ENCODE data around the gene ZNF778. TPM values are rescaled to one million over a fixed set of nuclear protein-coding genes. Genes with fewer than 3 reads are reported as not detected.

The ZNF778 gene
- total and polyA plus RNA-seq, 2 of the 13 experiments (the other 11 are each of a cell fraction or from before 2014, with no cell fraction given): 3.8 to 7.2 TPM

GRCh38 chr16:89197633-89198416 is 19.7 kb upstream of the ZNF778 start (continued):
- TF ChIP-seq POLR2AphosphoS5 (IDR thresholded peaks at IDR 0.05; ENCODE audit: low read depth, low read length): no peak; the same call in 1 of the 2 replicates
- TF ChIP-seq ZNF281 (CRISPR knock-in tag; IDR thresholded peaks at IDR 0.05; ENCODE audit: borderline replicate concordance): peak; percentile 62; the same call in 1 of the 2 replicates
- TF ChIP-seq ZNF232 (CRISPR knock-in tag; IDR thresholded peaks at IDR 0.05; ENCODE audit: borderline replicate concordance): peak; percentile 75; the same call in 1 of the 2 replicates
- TF ChIP-seq BCLAF1 (IDR thresholded peaks at IDR 0.05): no peak
- 0 out of 2 replicates have a peak, but pooled peaks have one; percentile 56 for TF ChIP-seq GZF1 (CRISPR knock-in tag; IDR thresholded peaks at IDR 0.05)
- peak; percentile 58; the same call in 1 of the 2 replicates for TF ChIP-seq ZNF703 (CRISPR knock-in tag; IDR thresholded peaks at IDR 0.05; ENCODE audit: borderline replicate concordance)
- no peak for TF ChIP-seq ZNF550 (CRISPR knock-in tag; IDR thresholded peaks at IDR 0.05; ENCODE audit: borderline replicate concordance)
- TF ChIP-seq ZNF660 (CRISPR knock-in tag; IDR thresholded peaks at IDR 0.05; ENCODE audit: borderline replicate concordance, low read depth): no peak
- TF ChIP-seq NFYC (CRISPR knock-in tag; IDR thresholded peaks at IDR 0.05): 0 out of 2 replicates have a peak, but pooled peaks have one; percentile 14
- peak; percentile 99 for TF ChIP-seq ZBTB34 (CRISPR knock-in tag; IDR thresholded peaks at IDR 0.05)
- TF ChIP-seq ZNF737 (CRISPR knock-in tag; IDR thresholded peaks at IDR 0.05; ENCODE audit: borderline replicate concordance): no peak
- TF ChIP-seq SNAPC2 (CRISPR knock-in tag; IDR thresholded peaks at IDR 0.05): no peak
- TF ChIP-seq LBX2 (CRISPR knock-in tag; IDR thresholded peaks at IDR 0.05; ENCODE audit: borderline replicate concordance): no peak
- TF ChIP-seq SNAPC5 (CRISPR knock-in tag; IDR thresholded peaks at IDR 0.05; ENCODE audit: borderline replicate concordance): no peak
- TF ChIP-seq HNF1B (CRISPR knock-in tag; IDR thresholded peaks at IDR 0.05): peak; percentile 56; the same call in 1 of the 2 replicates
- TF ChIP-seq ELF3 (CRISPR knock-in tag; IDR thresholded peaks at IDR 0.05): no peak; the same call in 1 of the 2 replicates
- peak; percentile 63; the same call in 1 of the 2 replicates for TF ChIP-seq ZNF264 (CRISPR knock-in tag; IDR thresholded peaks at IDR 0.05)
- peak; percentile 73; the same call in 1 of the 2 replicates for TF ChIP-seq IRF2 (CRISPR knock-in tag; IDR thresholded peaks at IDR 0.05)
- TF ChIP-seq ZNF850 (CRISPR knock-in tag; conservative IDR thresholded peaks at IDR 0.05): no peak

All from HepG2 (cell line).